Mucosa of descending colon (tissue), 3 donors: ENCODE measurements around the gene RPTN. TPM values are rescaled to one million over a fixed set of nuclear protein-coding genes. Genes with fewer than 3 reads are reported as not detected.

ENCODE experiments used
- ATAC-seq: fragments of 200-7000 bp; cut with Tn5 transposase; one replicate; pipeline ENCODE4 v1.9.1; 2020; ENCODE audit warnings: mild to moderate bottlenecking, moderate library complexity
- DNase-seq, 3 donors: peaks; one replicate each; pipeline ENCODE4 v3.0.0-alpha.2; 2020
- H3K36me3 ChIP-seq: fragments of 200-600 bp; one replicate; pipeline ENCODE4 v1.8.0; 2021; ENCODE audit warnings: low read depth, mild to moderate bottlenecking
- H3K4me1 ChIP-seq: fragments of 200-600 bp; one replicate; pipeline ENCODE4 v1.8.0; 2021; ENCODE audit warnings: low read depth, mild to moderate bottlenecking
- H3K4me3 ChIP-seq: fragments of 200-600 bp; one replicate; pipeline ENCODE4 v1.8.0; 2021; ENCODE audit warnings: mild to moderate bottlenecking
- H3K9me3 ChIP-seq: fragments of 200-600 bp; one replicate; pipeline ENCODE4 v1.8.0; 2021; ENCODE audit warnings: mild to moderate bottlenecking
- CTCF ChIP-seq: fragments of 200-600 bp; IDR thresholded peaks from one replicate; pipeline ENCODE4 v1.8.0; 2022; ENCODE audit warnings: antibody characterized with exemption, mild to moderate bottlenecking
- intact Hi-C, 2 donors: fragments of 100-400 bp; cut with DNase I in 1 of 2; cut with micrococcal nuclease in 1 of 2; formaldehyde crosslinking; loops; one replicate each; pipeline versions ENCODE4 v1.11.0 to v1.11.1; 2022; cut with DNase I, micrococcal nuclease
- total RNA-seq, 3 donors: library from RNA; stranded (reverse); fragmentation: NEBNext Ultra II Directional in 2 of 3; extraction: Animal tissue kit (Norgen Biotek cat#: 25700) in 2 of 3; gene quantifications; one replicate each; pipeline versions ENCODE4 v1.2.1 to v1.2.4, GENCODE V29; 2021 to 2023
- donor health status: DM: no; HTN: no; CAD: no; lungs with moderate emphysema.
- donor health status: DM: no; HTN: no; CAD: no.
- donor health status: DM: no; HTN: yes; CAD: no.

RPTN gene
- total RNA-seq, 3 donors from 2014 or later: not detected

GRCh38 chr1:152112101-152112884, 46.7 kb downstream of the RPTN start:
- Histone ChIP-seq H3K4me1 (peaks cover 50% of the 10 kb centered on the region), H3K36me3 (no peaks in the 10 kb centered on the region), H3K9me3 (no peaks in the 10 kb centered on the region), H3K4me3 (no peak overlapping the region)
- ATAC-seq (peak; percentile 7), DNase-seq (peak; percentile 7 to 27 (median 26))
- TF ChIP-seq CTCF: no peak
- intact Hi-C loops: no loop called here

GRCh38 chr1:152111515-152111968, 47.5 kb downstream of the RPTN start:
- DNase-seq: peak; percentile 1 to 50 (median 35)
- H3K4me1 ChIP-seq: peaks cover 50% of the 10 kb centered on the region
- intact Hi-C loops: no loop called here
- no peaks in the 10 kb centered on the region for H3K36me3 ChIP-seq
- ATAC-seq: peak; percentile 38
- TF ChIP-seq CTCF: no peak
- H3K9me3 ChIP-seq: no peaks in the 10 kb centered on the region
- H3K4me3 ChIP-seq: no peak overlapping the region

GRCh38 chr1:152110860-152111514, 48.0 kb downstream of the RPTN start:
- Histone ChIP-seq H3K4me3 (no peak overlapping the region), H3K36me3 (no peaks in the 10 kb centered on the region), H3K9me3 (no peaks in the 10 kb centered on the region), H3K4me1 (peaks cover 50% of the 10 kb centered on the region)
- no peak for TF ChIP-seq CTCF
- intact Hi-C loops: no loop called here
- DNase-seq (peak; percentile 26 to 57 (median 51)), ATAC-seq (peak; percentile 64)

GRCh38 chr1:152110365-152110859, 48.6 kb downstream of the RPTN start:
- Histone ChIP-seq H3K9me3 (no peaks in the 10 kb centered on the region), H3K36me3 (no peaks in the 10 kb centered on the region), H3K4me3 (no peak overlapping the region), H3K4me1 (peaks cover 50% of the 10 kb centered on the region)
- intact Hi-C loops: no loop called here
- TF ChIP-seq CTCF: no peak
- ATAC-seq (peak; percentile 33), DNase-seq (peak; percentile 10 to 49 (median 47))

GRCh38 chr1:152109998-152110294, 49.1 kb downstream of the RPTN start:
- Histone ChIP-seq H3K36me3 (no peaks in the 10 kb centered on the region), H3K4me3 (no peak overlapping the region), H3K4me1 (peaks cover 50% of the 10 kb centered on the region), H3K9me3 (no peaks in the 10 kb centered on the region)
- ATAC-seq (no peak), DNase-seq (no peak)
- no peak for TF ChIP-seq CTCF
- intact Hi-C loops: no loop called here
